ENCODE results near the gene PKP3.

PKP3 gene

DNA sequence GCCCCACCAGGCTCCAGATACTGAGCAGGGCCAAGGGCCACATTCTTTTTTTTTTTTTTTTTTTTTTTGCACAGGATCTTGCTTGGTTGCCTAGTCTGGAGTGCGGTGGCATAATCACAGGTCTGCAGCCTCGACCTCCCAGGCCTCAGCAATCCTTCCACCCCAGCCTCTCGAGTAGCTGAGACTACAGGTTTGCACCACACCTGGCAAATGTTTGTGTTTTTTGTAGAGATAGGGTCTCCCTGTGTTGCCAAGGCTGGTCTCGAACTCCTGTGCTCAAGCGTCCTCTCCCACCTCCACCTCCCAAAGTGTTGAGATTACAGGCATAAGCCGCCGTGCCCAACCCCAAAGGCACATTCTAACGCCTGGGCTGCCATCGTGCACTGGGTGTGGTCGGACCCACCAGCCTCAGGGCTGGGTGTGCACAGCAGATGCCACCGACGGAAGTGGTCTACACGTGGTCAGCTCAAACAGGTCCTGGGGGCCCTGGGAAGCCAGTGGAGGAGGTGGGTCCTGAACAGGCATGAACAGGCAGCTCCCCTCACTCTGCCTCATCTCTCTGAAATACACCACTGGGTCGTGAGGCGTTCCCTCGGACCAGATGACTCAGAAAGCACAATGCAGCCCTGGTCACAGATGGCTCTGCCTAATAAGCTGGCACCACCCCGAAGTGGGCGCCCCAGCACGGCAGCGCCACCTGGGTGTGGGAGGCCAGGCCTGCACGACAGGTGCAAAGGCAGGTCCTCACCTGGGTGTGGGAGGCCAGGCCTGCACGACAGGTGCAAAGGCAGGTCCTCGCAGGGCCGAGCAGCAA lies 29.9 kb upstream of the PKP3 start:
- peak; percentile 25 to 64 (median 51) for DNase-seq

GRCh38 chr11:364991-365725 lies 28.9 kb upstream of the PKP3 start:
- DNase-seq, result no peak

DNA sequence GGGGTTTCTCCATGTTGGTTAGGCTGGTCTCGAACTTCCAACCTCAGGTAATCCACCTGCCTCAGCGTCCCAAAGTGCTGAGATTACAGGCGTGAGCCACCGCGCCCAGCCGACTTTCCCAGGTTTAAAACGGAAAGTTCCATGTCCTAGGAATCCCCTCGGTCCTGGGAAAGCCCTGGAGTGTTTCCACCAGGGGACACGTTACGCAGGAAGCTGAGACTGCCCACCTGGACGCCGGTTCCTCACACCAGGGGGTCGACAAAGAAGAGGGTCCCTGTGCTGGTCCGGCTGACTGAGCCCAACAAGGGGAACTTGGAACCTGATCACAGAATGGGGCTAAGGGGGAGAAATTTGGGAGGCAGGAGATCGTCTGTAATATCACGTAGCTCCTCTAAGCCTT lies 28.2 kb upstream of the PKP3 start:
- no peak for DNase-seq

GRCh38 chr11:367956-368413 lies 26.0 kb upstream of the PKP3 start:
- peak in 1 of 6 experiments; percentile 32 for DNase-seq

DNA sequence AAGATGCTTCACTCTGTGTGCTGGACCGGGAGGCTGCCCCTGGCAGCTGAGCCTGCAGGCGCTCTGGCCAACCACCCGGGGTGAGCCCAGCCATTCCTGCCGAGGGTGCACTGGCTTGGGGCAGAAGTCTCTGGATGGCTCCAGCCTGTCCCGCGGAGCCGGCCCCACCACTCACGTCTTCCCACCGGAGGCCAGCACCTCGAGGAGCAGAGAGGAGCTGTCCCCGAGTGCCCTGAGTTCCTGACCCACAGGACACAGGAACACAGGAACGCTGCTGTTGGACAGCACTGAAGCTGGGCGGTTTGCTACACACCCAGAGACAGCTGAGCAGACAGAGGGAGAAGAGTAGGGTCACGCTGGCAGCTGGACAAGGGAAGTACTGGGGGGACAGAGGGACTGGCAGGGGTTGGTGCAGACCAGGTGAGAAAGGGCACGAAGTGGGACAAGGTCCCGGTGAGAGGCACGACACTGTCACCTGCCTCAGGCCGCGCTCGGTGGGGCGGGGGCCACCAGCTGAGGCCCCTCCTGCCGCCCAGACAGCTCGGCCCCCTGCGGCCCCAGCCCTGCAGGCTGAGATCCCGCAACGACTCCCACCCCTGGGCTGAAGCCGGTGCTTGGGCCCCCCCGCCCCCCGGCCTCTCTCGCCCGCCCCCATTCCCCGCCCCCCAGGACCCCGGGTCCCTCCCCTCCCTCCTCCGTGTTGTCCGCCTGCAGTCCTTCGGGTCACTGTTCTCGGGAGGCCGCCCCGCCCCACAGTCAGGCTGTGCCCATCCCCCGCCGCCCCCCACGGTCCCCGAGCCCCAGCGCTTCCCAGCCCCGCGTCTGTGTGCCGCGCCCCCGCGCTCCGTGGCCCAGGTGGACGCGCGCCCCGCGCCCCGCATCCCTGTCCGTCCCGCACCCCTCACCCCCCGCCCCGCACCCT lies 25.3 kb upstream of the PKP3 start:
- DNase-seq, result no peak

GRCh38 chr11:369336-370018 lies 24.5 kb upstream of the PKP3 start, which contains the start of gene B4GALNT4:
Gene B4GALNT4 (plus strand): TSS chr11:369499. CDS start chr11:369804, 305 bp downstream.
- peak in 4 of 6 experiments; percentile 18 to 40 (median 32) for DNase-seq

DNA sequence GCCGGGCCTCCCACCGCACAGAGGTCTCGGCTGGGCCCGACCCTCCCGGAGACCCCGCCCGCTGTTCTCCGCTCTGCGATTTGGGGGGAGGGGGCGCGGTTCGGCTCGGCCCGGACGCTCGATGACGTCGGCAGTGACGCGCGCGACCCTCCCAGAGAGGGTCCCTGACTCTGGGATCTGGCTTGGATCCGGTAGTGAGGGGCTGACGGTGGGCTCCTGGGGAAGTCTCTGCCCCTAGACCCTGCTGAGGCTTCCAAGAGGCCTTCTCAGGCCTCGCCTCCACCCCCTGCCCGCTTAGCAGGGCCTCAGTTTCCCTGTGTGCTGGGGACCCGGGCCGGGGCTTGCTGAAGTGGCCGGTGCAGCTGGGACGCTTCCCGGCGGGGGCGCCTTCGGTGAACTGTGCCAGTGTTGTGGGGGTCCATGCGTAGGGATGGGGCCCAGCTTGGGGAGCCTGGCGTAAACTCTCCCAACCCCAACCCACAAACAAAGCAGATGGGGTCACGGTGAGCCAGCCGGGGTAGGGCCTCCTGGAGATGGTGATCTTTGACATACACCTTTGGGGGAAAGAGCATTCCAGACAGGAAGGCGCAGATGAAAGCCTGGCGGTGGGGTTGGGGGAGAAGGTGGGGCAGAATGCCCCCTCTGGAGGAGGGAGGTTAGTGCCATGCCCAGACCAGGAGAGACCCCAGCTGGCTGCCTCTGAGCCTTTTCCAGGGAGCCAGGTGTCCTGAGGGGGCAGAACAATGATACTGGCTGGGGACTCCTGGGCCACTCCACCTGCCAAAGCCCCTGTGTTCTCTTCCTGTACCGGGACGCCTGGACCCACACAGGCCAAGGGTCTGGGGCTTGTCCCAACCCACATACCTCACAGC lies 23.7 kb upstream of the PKP3 start:
- no peak for DNase-seq

DNA sequence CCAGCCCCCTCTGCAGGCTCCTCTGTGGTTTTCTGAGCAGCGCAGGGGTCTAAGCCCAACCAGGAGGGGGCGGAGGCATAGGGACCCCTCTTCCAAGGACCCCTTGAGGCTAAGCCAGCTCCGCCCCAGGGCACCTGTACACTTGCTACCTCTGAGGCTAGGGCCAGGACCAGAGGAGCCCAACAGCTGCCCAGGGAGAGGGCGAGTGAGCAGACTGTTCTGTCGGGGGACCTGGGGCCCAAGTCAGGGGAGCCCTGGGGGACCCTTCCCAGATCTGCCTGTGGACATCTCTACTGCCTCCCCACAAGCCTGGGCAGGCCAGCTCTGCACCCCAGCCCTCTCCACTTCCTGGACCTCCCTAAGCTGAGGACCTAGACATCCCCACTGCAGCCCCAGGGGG lies 23.0 kb upstream of the PKP3 start:
- no peak for DNase-seq

DNA sequence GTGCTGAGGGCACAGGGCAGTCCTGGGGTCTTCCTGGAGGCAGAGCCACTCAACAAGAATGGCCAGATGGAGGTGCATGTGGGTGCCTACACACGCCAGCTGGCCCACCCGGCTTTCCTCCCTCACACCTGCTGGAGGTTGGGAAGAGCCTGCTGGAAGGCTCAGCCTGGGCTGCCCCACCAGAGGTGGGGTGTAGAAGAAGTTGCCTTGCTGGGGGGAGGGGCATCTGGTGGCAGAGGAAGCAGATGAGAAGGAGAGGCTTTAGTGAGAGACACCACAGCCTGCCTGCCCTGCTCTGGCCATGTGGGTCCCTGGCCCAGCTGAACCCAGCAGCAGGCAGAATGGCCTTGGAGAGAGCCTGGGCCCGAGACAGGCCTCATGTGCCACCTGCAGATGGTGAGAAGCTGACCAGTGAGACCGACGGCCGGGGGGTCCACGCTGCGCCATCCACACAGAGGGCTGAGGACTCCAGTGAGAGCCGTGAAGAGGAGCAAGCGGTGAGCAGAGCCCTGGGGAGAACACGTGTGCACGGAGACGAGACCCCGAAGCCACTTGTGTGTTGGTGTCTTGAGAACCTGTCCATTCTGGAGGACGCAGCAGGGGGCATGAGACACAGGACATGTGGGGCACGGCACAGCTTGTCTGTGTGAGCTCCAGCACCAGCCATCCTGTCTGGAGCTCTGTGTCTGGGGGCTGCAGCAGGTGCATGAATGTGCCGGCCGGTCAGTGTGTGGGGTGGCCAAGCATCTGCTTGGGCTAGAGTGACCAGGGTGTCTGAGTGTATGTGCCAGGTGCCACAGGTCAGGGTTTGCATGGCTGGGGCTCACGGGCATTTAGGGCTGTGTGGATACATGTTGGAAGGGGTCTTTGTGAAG lies 22.1 kb upstream of the PKP3 start:
- DNase-seq, result no peak

DNA sequence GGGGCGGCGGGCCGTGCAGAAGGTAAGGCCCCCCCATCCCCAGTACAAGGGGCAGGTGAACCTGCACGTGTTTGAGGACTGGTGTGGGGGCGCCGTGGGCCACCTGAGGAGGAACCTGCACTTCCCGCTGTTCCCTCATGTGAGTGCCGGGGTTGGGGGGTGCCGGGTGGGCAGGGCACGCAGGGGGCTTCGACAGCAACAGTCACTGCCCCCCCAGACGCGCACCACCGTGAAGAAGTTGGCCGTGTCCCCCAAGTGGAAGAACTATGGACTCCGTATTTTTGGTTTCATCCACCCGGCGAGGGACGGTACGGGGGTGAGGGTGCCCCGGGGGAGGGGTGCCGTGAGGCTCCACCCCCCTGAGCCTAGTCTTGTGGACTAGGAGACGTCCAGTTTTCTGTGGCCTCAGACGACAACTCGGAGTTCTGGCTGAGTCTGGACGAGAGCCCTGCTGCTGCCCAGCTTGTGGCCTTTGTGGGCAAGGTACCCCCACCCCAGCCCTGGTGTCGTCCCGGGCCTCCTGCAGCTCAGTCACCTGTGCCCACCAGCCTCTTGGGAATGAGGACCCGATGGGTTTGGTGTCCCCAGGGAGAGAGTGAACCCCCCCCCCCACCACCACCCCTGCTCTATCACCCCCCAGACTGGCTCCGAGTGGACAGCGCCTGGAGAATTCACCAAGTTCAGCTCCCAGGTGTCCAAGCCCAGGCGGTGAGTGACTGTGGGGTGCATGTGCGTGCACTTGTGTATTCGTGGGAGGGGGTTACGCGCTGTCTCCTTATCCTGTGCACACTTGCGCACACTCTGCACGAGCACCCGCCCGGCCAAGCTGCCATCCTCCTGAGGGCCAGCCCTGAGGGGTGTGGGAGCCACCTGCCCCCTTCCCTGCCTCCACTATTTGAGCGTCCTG lies 20.9 kb upstream of the PKP3 start:
- DNase-seq, result no peak

GRCh38 chr11:373716-374551 lies 20.1 kb upstream of the PKP3 start:
- DNase-seq, result no peak

DNA sequence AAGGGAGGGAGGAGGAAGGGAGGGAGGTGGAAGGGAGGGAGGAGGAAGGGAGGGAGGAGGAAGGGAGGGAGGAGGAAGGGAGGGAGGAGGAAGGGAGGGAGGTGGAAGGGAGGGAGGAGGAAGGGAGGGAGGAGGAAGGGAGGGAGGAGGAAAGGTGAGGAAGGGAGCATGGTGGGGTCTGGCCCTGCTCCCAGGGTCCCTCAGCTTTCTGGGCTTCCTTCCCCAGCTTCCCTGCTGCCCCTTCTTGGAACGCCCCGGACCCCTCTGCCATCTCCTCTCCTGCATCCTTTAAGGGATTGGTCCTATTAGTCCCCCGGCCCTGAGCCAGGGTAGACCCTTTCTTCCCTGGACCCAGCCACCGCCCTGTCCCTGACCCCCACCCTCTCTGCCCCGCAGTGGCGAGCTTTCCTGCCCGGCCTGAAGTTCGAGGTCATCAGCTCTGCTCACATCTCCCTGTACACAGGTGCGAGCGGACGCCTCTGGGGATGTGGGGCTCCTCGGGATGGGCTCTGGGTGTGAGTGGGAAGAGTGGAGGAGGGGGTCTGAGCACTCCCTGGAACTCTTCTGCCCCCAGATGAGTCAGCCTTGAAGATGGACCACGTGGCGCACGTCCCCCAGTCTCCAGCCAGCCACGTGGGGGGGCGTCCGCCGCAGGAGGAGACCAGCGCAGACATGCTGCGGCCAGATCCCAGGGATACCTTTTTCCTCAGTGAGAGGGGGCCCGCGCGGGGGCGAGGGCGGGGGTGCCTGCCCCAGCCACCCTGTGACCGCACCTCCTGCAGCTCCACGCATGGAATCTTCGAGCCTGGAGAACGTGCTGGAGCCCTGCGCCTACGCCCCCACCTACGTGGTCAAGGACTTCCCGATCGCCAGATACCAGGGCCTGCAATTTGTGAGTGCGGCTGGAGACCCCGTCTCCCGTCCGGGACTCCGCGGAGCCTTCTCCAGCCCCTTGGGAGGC lies 18.7 kb upstream of the PKP3 start:
- no peak for DNase-seq

DNA sequence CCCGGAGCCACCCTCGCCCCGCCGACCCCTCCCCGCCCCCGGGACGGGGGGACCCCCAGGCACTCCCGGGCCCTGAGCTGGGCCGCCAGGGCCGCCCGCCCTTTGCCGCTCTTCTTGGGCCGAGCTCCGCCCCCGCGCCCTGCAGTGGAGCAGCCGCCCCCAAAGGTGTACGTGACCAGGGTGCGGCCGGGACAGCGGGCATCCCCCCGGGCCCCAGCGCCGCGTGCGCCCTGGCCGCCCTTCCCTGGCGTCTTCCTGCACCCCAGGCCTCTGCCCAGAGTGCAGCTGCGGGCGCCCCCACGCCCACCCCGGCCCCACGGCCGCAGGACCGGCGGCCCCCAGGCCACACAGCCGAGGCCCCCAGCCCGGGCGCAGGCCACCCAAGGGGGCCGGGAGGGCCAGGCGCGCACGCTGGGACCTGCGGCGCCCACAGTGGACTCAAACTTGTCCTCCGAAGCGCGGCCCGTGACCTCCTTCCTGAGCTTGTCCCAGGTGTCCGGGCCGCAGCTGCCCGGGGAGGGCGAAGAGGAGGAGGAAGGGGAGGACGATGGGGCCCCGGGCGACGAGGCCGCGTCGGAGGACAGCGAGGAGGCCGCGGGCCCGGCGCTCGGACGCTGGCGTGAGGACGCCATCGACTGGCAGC lies 17.4 kb upstream of the PKP3 start:
- no peak for DNase-seq

- DNase-seq, result no peak
These were observed 16.7 kb upstream of the PKP3 start for GRCh38 chr11:377174-377865.

DNA sequence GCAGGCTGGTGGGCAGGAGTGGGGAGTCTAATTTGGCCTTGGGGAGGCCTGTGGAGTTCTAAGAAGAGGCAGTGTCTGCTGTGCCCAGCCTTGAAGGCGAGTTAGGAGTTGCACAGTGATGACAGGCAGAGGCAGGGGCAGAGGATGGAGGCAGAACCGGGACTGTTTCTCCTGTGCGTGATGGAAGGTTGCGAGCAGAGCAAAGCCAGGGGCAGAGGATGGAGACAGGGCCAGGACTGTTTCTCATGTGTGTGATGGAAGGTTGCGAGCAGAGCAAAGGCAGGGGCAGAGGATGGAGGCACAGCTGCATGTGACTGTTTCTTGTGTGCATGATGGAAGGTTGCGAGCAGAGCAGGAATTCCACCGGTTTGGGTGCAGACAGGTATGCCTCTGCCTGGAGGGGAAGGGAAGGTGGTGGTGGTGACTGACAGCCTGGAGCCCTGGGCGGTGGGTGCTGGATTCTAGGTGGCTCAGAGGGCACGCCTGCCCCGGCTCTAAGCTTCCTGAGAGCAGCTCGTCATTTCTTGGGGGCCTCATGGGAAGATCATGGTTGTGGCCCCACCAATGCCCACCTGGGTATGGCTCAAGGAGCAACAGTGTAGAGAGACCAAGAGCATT lies 16.0 kb upstream of the PKP3 start:
- DNase-seq, result no peak

All from stimulated activated naive CD4-positive, alpha-beta T cell (primary cell).